ENCODE measurements around the gene UNC5C. TPM values are rescaled to one million over a fixed set of nuclear protein-coding genes. Genes with fewer than 3 reads are reported as not detected.

The UNC5C gene
- total RNA-seq, 4 donors from 2014 or later: 1.7 to 2.4 (median 2.0) TPM

GRCh38 chr4:95394752-95395306 lies 153.9 kb downstream of the UNC5C start:
- Histone ChIP-seq H3K27ac (replicated peaks in 1 of 4) (no peak overlapping the region), H3K27me3 (no peaks in the 10 kb centered on the region), H3K9me3 (no peaks in the 10 kb centered on the region), H3K4me3 (no peak overlapping the region), H3K36me3 (no peaks in the 10 kb centered on the region), H3K4me1 (no peaks in the 10 kb centered on the region)
- intact Hi-C loops (cut with DNase I): no loop called here
- WGBS: 93% methylated on average over 2 of the region's 2 CpGs
- DNase-seq (ENCODE audit: extremely low spot score): no peak
- TF ChIP-seq POLR2A (IDR thresholded peaks at IDR 0.05; ENCODE audit: low read depth): no peak

GRCh38 chr4:95393821-95394220 lies 155.0 kb downstream of the UNC5C start:
- no peak overlapping the region for H3K4me3 ChIP-seq
- no peak overlapping the region for H3K27ac ChIP-seq (replicated peaks in 1 of 4)
- no peaks in the 10 kb centered on the region for H3K36me3 ChIP-seq
- 31% methylated on average over 1 of the region's 1 CpG for WGBS
- H3K4me1 ChIP-seq: no peaks in the 10 kb centered on the region
- no peak for DNase-seq (ENCODE audit: extremely low spot score)
- TF ChIP-seq EP300 (IDR thresholded peaks at IDR 0.05) (no peak), POLR2A (IDR thresholded peaks at IDR 0.05; ENCODE audit: low read depth) (no peak), CTCF (IDR thresholded peaks at IDR 0.05) (no peak), POLR2AphosphoS5 (IDR thresholded peaks at IDR 0.05) (no peak)
- intact Hi-C loops (cut with DNase I): no loop called here
- H3K27me3 ChIP-seq: no peaks in the 10 kb centered on the region
- H3K9me3 ChIP-seq: no peaks in the 10 kb centered on the region

DNA sequence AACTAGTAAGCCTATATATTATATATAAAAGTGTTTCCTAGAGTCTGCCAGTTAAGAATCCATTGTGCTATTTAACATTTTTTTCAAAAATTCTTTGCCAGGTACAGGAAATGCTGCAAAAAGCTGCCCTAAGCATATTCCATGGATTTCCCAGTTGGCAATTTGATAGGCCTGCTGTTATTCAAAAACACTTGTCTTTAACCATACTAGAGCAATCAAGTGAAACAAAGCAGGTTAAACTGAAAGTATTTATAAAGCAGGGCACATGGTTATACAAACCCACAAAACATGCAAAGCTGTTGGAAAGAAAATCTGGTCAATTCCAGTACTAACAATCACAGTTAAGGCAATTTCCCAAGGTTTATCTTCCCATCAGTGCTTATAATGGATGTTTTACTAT lies 159.9 kb downstream of the UNC5C start:
- no peaks in the 10 kb centered on the region for H3K9me3 ChIP-seq
- intact Hi-C loops (cut with DNase I): no loop called here
- DNase-seq (ENCODE audit: extremely low spot score): no peak
- no peak overlapping the region for H3K27ac ChIP-seq (replicated peaks in 1 of 4)
- TF ChIP-seq EP300 (IDR thresholded peaks at IDR 0.05) (no peak), CTCF (IDR thresholded peaks at IDR 0.05) (no peak), POLR2A (IDR thresholded peaks at IDR 0.05; ENCODE audit: low read depth) (no peak), POLR2AphosphoS5 (IDR thresholded peaks at IDR 0.05) (no peak)
- H3K4me3 ChIP-seq: no peak overlapping the region
- H3K27me3 ChIP-seq: no peaks in the 10 kb centered on the region
- H3K36me3 ChIP-seq: no peaks in the 10 kb centered on the region
- no peaks in the 10 kb centered on the region for H3K4me1 ChIP-seq

GRCh38 chr4:95387719-95388118 lies 161.1 kb downstream of the UNC5C start:
- no peak overlapping the region for H3K27ac ChIP-seq (replicated peaks in 1 of 4)
- no peak for DNase-seq (ENCODE audit: extremely low spot score)
- no peaks in the 10 kb centered on the region for H3K9me3 ChIP-seq
- no peak overlapping the region for H3K4me3 ChIP-seq
- H3K36me3 ChIP-seq: no peaks in the 10 kb centered on the region
- H3K27me3 ChIP-seq: no peaks in the 10 kb centered on the region
- H3K4me1 ChIP-seq: no peaks in the 10 kb centered on the region
- 69% methylated on average over 1 of the region's 1 CpG for WGBS
- intact Hi-C loops (cut with DNase I): no loop called here
- no peak for TF ChIP-seq EP300 (IDR thresholded peaks at IDR 0.05)
- no peak for TF ChIP-seq CTCF (IDR thresholded peaks at IDR 0.05)
- TF ChIP-seq POLR2AphosphoS5 (IDR thresholded peaks at IDR 0.05): no peak
- no peak for TF ChIP-seq POLR2A (IDR thresholded peaks at IDR 0.05; ENCODE audit: low read depth)

- DNase-seq (ENCODE audit: extremely low spot score): no peak
- H3K9me3 ChIP-seq: no peaks in the 10 kb centered on the region
- no peaks in the 10 kb centered on the region for H3K27me3 ChIP-seq
- intact Hi-C loops (cut with DNase I): no loop called here
- H3K4me1 ChIP-seq: no peaks in the 10 kb centered on the region
- no peak overlapping the region for H3K27ac ChIP-seq (replicated peaks in 1 of 4)
- no peaks in the 10 kb centered on the region for H3K36me3 ChIP-seq
- no peak for TF ChIP-seq CTCF (IDR thresholded peaks at IDR 0.05)
- TF ChIP-seq EP300 (IDR thresholded peaks at IDR 0.05): no peak
- no peak for TF ChIP-seq POLR2A (IDR thresholded peaks at IDR 0.05; ENCODE audit: low read depth)
- no peak for TF ChIP-seq POLR2AphosphoS5 (IDR thresholded peaks at IDR 0.05)
- WGBS: 93% methylated on average over 3 of the region's 3 CpGs
- H3K4me3 ChIP-seq: no peak overlapping the region
Measured at GRCh38 chr4:95386410-95386809, 162.4 kb downstream of the UNC5C start.
